Measurements from ENCODE around the gene SMC4. TPM values are rescaled to one million over a fixed set of nuclear protein-coding genes. Genes with fewer than 3 reads are reported as not detected.

SMC4 gene
- total RNA-seq, 1 experiment from 2014 or later = 144 TPM

DNA sequence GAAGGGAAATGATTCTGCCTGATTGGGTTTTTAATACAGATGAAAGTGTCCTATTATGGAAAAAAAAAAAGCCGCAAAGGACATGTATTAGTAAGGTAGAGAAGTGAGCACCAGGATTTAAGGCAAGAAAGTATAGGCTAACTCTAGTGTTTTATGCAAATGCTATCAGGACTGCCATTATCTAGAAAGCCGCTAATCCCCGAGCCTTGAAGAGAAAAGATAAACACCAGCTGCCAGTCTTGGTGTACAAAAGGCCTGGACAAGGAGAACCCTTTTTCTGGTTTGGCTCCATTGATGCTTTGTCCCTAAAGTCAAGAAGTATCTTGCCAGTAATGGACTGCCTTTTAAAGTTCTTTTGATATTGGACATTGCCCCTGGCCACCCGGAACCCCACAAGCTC is 58.7 kb downstream of the SMC4 start (continued):
- TF ChIP-seq, protein P1, sequence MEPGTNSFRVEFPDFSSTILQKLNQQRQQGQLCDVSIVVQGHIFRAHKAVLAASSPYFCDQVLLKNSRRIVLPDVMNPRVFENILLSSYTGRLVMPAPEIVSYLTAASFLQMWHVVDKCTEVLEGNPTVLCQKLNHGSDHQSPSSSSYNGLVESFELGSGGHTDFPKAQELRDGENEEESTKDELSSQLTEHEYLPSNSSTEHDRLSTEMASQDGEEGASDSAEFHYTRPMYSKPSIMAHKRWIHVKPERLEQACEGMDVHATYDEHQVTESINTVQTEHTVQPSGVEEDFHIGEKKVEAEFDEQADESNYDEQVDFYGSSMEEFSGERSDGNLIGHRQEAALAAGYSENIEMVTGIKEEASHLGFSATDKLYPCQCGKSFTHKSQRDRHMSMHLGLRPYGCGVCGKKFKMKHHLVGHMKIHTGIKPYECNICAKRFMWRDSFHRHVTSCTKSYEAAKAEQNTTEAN (CRISPR knock-in tag; IDR thresholded peaks at IDR 0.05) = no peak
- TF ChIP-seq, protein P2, sequence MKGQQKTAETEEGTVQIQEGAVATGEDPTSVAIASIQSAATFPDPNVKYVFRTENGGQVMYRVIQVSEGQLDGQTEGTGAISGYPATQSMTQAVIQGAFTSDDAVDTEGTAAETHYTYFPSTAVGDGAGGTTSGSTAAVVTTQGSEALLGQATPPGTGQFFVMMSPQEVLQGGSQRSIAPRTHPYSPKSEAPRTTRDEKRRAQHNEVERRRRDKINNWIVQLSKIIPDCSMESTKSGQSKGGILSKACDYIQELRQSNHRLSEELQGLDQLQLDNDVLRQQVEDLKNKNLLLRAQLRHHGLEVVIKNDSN (CRISPR knock-in tag; IDR thresholded peaks at IDR 0.05) = no peak
- TF ChIP-seq ZNF423 (CRISPR knock-in tag; IDR thresholded peaks at IDR 0.05) = no peak
- TF ChIP-seq, protein P3, sequence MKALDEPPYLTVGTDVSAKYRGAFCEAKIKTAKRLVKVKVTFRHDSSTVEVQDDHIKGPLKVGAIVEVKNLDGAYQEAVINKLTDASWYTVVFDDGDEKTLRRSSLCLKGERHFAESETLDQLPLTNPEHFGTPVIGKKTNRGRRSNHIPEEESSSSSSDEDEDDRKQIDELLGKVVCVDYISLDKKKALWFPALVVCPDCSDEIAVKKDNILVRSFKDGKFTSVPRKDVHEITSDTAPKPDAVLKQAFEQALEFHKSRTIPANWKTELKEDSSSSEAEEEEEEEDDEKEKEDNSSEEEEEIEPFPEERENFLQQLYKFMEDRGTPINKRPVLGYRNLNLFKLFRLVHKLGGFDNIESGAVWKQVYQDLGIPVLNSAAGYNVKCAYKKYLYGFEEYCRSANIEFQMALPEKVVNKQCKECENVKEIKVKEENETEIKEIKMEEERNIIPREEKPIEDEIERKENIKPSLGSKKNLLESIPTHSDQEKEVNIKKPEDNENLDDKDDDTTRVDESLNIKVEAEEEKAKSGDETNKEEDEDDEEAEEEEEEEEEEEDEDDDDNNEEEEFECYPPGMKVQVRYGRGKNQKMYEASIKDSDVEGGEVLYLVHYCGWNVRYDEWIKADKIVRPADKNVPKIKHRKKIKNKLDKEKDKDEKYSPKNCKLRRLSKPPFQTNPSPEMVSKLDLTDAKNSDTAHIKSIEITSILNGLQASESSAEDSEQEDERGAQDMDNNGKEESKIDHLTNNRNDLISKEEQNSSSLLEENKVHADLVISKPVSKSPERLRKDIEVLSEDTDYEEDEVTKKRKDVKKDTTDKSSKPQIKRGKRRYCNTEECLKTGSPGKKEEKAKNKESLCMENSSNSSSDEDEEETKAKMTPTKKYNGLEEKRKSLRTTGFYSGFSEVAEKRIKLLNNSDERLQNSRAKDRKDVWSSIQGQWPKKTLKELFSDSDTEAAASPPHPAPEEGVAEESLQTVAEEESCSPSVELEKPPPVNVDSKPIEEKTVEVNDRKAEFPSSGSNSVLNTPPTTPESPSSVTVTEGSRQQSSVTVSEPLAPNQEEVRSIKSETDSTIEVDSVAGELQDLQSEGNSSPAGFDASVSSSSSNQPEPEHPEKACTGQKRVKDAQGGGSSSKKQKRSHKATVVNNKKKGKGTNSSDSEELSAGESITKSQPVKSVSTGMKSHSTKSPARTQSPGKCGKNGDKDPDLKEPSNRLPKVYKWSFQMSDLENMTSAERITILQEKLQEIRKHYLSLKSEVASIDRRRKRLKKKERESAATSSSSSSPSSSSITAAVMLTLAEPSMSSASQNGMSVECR (CRISPR knock-in tag; IDR thresholded peaks at IDR 0.05; ENCODE audit: borderline replicate concordance) = no peak
- TF ChIP-seq, protein P4, sequence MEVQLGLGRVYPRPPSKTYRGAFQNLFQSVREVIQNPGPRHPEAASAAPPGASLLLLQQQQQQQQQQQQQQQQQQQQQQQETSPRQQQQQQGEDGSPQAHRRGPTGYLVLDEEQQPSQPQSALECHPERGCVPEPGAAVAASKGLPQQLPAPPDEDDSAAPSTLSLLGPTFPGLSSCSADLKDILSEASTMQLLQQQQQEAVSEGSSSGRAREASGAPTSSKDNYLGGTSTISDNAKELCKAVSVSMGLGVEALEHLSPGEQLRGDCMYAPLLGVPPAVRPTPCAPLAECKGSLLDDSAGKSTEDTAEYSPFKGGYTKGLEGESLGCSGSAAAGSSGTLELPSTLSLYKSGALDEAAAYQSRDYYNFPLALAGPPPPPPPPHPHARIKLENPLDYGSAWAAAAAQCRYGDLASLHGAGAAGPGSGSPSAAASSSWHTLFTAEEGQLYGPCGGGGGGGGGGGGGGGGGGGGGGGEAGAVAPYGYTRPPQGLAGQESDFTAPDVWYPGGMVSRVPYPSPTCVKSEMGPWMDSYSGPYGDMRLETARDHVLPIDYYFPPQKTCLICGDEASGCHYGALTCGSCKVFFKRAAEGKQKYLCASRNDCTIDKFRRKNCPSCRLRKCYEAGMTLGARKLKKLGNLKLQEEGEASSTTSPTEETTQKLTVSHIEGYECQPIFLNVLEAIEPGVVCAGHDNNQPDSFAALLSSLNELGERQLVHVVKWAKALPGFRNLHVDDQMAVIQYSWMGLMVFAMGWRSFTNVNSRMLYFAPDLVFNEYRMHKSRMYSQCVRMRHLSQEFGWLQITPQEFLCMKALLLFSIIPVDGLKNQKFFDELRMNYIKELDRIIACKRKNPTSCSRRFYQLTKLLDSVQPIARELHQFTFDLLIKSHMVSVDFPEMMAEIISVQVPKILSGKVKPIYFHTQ (CRISPR knock-in tag; IDR thresholded peaks at IDR 0.05) = no peak
- no peak for TF ChIP-seq JAZF1 (CRISPR knock-in tag; IDR thresholded peaks at IDR 0.05)
- TF ChIP-seq CBFB (CRISPR knock-in tag; IDR thresholded peaks at IDR 0.05; ENCODE audit: low read depth) = no peak
- TF ChIP-seq, protein P5, sequence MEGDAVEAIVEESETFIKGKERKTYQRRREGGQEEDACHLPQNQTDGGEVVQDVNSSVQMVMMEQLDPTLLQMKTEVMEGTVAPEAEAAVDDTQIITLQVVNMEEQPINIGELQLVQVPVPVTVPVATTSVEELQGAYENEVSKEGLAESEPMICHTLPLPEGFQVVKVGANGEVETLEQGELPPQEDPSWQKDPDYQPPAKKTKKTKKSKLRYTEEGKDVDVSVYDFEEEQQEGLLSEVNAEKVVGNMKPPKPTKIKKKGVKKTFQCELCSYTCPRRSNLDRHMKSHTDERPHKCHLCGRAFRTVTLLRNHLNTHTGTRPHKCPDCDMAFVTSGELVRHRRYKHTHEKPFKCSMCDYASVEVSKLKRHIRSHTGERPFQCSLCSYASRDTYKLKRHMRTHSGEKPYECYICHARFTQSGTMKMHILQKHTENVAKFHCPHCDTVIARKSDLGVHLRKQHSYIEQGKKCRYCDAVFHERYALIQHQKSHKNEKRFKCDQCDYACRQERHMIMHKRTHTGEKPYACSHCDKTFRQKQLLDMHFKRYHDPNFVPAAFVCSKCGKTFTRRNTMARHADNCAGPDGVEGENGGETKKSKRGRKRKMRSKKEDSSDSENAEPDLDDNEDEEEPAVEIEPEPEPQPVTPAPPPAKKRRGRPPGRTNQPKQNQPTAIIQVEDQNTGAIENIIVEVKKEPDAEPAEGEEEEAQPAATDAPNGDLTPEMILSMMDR (IDR thresholded peaks at IDR 0.05) = no peak
- no peak for TF ChIP-seq NFE2L1 (CRISPR knock-in tag; IDR thresholded peaks at IDR 0.05)

DNA sequence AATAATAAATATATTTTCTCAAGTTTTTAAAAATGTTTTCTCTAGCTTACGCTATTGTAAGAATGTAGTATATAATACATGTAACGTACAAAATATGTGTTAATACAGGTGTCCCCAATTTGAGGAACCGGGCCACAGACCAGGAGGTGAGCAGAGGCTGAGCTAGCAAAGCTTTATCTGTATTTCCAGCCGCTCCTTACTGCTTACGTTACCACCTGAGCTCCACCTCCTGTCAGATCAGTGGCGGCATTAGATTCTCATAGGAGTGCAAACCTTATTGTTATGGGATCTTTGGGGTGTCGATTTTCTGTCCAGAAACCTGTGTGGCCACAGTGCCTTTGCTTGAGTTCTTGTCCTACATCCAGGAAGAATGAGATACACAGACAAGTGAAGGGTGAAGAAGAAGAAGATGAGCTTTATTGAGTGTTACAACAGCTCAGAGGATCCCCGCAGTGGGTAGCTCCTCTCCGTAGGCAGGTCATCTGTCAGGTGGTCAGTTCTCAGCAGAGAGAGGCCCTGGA is 60.1 kb downstream of the SMC4 start:
- ATAC-seq (no peak), DNase-seq (ENCODE audit: low spot score) (no peak)
- peaks cover 12% of the 10 kb centered on the region for H3K9me3 Mint-ChIP-seq
- POLR2A ChIA-PET = interaction anchor here (3.5 kb wide), 1 partner anchor 10 kb away, joined by 12 read pairs; the partner anchor contains the start of gene TRIM59
- no peak overlapping the region for H3K4me3 Mint-ChIP-seq
- H3K27me3 Mint-ChIP-seq (ENCODE audit: low read depth) = peaks cover 42% of the 10 kb centered on the region
- CTCF ChIA-PET = no interaction called here
- H3K36me3 Mint-ChIP-seq = no peaks in the 10 kb centered on the region
- peaks cover 5% of the 10 kb centered on the region; the same call in 1 of the 2 replicates for H3K4me1 Mint-ChIP-seq
- no peak overlapping the region for H3K27ac Mint-ChIP-seq
- TF ChIP-seq NR3C1 (CRISPR knock-in tag; conservative IDR thresholded peaks at IDR 0.05; ENCODE audit: low read depth) (no peak), CBFB (CRISPR knock-in tag; IDR thresholded peaks at IDR 0.05; ENCODE audit: low read depth) (no peak), NR2C2 (CRISPR knock-in tag; IDR thresholded peaks at IDR 0.05) (no peak), MYBL2 (CRISPR knock-in tag; IDR thresholded peaks at IDR 0.05) (no peak), ZNF423 (CRISPR knock-in tag; IDR thresholded peaks at IDR 0.05) (no peak), RORB (CRISPR knock-in tag; IDR thresholded peaks at IDR 0.05) (no peak), ZNF121 (CRISPR knock-in tag; IDR thresholded peaks at IDR 0.05) (no peak)
- TF ChIP-seq, protein P6, sequence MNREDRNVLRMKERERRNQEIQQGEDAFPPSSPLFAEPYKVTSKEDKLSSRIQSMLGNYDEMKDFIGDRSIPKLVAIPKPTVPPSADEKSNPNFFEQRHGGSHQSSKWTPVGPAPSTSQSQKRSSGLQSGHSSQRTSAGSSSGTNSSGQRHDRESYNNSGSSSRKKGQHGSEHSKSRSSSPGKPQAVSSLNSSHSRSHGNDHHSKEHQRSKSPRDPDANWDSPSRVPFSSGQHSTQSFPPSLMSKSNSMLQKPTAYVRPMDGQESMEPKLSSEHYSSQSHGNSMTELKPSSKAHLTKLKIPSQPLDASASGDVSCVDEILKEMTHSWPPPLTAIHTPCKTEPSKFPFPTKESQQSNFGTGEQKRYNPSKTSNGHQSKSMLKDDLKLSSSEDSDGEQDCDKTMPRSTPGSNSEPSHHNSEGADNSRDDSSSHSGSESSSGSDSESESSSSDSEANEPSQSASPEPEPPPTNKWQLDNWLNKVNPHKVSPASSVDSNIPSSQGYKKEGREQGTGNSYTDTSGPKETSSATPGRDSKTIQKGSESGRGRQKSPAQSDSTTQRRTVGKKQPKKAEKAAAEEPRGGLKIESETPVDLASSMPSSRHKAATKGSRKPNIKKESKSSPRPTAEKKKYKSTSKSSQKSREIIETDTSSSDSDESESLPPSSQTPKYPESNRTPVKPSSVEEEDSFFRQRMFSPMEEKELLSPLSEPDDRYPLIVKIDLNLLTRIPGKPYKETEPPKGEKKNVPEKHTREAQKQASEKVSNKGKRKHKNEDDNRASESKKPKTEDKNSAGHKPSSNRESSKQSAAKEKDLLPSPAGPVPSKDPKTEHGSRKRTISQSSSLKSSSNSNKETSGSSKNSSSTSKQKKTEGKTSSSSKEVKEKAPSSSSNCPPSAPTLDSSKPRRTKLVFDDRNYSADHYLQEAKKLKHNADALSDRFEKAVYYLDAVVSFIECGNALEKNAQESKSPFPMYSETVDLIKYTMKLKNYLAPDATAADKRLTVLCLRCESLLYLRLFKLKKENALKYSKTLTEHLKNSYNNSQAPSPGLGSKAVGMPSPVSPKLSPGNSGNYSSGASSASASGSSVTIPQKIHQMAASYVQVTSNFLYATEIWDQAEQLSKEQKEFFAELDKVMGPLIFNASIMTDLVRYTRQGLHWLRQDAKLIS (CRISPR knock-in tag; IDR thresholded peaks at IDR 0.05; ENCODE audit: borderline replicate concordance) = no peak
- TF ChIP-seq, protein P7, sequence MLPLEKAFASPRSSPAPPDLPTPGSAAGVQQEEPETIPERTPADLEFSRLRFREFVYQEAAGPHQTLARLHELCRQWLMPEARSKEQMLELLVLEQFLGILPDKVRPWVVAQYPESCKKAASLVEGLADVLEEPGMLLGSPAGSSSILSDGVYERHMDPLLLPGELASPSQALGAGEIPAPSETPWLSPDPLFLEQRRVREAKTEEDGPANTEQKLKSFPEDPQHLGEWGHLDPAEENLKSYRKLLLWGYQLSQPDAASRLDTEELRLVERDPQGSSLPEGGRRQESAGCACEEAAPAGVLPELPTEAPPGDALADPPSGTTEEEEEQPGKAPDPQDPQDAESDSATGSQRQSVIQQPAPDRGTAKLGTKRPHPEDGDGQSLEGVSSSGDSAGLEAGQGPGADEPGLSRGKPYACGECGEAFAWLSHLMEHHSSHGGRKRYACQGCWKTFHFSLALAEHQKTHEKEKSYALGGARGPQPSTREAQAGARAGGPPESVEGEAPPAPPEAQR (CRISPR knock-in tag; IDR thresholded peaks at IDR 0.05) = no peak
- TF ChIP-seq, protein P8, sequence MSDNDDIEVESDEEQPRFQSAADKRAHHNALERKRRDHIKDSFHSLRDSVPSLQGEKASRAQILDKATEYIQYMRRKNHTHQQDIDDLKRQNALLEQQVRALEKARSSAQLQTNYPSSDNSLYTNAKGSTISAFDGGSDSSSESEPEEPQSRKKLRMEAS (CRISPR knock-in tag; IDR thresholded peaks at IDR 0.05) = no peak
